Fibroblast of skin of left biceps (primary cell): ENCODE results near the gene PRKCD.

Experiments used
- DNase-seq, 2 experiments: peaks; one replicate each; pipeline ENCODE4 v3.0.0-alpha.2; 2013; ENCODE audit warnings: low read depth in 2 of 2

Gene PRKCD

DNA sequence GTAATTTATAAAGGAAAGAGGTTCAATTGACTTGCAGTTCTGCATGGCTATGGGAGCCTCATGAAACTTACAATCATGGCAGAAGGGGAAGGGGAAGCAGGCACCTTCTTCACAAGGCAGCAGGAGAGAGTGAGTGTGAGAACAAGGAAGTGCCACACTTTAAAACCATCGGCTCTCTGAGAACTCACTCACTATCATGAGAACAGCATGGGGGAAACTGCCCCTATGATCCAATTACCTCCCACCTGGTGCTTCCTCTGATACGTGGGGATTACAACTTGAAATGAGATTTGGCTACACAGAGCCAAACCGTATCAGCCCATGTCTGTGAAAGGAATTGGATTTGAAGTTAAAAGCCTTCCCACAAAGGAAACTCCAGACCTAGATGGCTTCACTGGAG is 55.7 kb downstream of the PRKCD start:
- no peak for DNase-seq

DNA sequence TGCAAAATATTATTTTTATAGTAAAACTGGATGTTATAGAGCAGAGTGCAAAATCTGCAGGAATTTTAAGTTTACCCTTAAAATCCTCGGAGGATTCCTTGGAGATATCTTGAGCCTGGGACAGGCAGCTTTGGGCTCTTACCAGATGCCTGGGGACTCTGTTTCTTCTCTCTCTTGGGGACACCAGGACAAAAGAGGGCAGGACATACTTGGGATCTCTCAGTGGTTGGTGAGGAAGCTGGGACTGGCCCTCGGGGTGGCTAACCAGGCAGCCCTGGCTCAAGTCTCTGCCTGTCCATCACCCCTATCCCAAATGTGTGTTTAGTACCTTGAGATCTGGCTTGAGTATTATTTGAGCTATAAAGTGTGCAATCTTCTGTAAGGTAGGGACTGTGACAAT is 56.2 kb downstream of the PRKCD start:
- no peak for DNase-seq

DNA sequence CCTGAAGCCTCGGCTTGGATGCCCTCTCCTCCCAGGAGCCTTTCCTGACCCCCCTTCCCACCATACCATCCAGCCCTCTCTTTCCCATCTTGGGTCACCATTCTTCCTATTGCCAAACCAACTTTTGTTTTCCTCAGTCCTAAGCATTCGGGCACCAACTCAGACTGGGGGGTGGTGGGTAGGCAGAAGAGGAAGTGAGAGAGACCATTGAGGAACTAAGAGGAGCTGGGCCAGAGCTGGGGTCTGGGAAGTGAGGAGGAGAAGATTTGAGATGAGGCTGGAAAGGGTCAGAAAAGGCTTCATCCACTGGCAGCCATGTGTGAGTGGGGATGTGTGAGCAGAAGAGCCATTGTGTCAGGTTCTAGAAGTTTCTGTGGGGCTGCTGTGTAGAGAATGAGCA is 57.1 kb downstream of the PRKCD start:
- DNase-seq, result no peak

DNA sequence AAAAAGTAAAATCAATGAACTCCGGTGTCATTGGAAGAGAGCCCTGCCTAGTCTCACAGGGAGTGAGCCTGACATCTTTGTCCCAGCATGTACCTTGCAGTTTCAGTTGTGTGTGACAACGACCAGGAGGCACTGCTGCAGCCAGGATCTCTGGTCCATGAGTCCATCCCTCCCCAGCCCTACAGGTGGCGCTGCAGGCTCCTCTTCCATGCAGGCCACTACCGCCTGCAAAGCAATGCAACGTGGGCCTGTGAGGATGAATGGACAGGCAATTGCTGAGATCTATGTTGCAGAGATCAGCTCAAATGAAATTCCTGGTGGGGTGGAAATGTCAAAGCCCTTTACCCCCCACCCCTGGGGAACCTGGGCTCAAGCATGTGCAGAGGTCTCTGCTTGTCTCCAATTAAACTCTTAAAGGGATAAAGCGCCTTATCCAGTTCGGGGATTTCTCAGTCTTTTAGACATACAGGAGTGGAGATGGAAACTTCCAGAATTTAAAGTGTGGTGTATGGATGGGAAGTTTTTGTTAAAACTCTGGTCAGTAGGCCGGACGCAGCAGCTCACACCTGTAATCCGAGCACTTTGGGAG is 59.0 kb downstream of the PRKCD start:
- DNase-seq, result peak; percentile 27 to 30

DNA sequence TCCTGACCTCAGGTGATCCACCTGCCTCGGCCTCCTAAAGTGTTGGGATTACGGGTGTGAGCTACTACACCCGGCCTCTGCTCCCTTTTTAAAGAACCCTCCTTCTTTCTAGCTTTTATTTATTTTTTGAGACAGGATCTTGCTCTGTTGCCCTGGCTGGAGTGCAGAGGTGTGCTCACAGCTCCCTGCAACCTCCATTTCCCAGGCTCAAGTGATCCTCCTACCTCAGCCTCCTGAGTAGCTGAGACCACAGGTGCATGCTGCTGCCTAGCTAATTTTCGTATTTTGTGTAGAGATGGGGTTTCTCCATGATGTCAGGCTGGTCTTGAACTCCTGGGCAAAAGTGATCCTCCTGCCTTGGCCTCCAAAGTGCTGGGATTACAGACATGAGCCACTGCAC is 60.3 kb downstream of the PRKCD start:
- no peak for DNase-seq

DNA sequence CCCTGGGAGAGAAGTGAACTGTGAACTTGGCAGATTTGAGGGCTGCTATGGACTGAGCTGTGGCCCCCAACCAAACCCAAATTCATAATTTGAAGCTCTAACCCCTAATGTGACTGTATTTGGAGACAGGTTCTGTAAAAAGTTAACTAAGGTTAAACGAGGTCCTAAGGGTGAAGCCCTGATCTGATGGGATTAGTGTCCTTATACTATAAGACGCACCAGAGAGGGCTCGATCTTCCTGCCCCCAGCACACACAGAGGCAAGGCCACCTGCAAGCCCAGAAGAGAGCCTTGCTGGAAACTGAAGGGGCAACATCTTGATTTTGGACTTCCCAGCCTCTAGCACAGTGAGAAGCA is 60.8 kb downstream of the PRKCD start:
- DNase-seq, result no peak

DNA sequence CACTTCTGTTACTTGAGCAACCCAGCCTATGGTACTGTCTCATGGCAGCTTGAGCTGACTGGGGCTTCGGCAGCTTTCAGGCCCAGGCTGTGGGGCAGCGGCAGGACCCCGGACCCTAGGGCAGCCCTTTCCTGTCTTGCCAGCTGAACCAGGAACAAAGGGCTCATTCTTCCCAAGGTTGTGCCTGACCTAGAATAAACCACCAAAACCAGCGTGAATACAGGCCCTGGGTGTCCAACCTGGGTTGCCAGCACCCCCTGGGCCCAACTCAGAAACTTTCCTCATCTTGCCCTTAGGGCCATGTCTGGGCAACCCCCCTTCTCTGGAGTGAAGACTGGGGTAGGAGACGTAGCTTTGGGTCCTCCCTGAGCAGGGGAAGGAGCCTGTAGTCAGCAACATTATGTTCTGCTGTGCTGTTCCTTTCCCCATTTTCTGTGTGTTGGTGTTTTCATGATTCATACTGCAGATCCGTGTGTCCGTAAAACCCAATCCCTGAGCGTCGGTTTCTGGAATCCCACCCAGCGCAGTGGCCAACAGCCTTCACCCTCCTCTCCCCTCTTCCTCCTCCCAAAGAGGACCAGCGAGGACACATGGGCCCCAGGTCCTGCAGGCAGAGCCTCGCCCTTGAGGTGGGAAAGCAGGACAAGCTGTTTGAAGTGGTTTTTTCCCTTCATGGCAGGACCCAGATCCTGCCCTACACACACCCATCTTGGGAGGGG is 61.3 kb downstream of the PRKCD start:
- no peak for DNase-seq

DNA sequence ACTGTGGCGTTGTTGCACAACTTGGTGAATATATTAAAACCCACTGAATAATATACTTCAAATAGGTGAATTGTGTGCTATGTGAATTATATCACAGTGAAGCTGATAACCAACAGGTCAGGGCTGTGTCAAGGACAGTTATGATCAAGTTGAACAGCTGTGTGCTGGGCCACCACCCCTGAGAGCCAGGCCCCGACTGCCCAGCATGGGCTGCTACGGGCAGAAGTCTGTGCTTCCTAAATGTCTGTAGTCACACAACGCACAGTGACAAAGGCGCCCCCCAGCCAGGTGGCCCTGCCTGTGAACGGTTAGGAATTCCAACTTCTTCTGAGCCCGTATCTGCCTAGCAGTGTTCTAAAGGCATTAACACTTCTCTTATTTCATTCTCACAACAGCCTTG is 62.0 kb downstream of the PRKCD start:
- DNase-seq, result no peak

DNA sequence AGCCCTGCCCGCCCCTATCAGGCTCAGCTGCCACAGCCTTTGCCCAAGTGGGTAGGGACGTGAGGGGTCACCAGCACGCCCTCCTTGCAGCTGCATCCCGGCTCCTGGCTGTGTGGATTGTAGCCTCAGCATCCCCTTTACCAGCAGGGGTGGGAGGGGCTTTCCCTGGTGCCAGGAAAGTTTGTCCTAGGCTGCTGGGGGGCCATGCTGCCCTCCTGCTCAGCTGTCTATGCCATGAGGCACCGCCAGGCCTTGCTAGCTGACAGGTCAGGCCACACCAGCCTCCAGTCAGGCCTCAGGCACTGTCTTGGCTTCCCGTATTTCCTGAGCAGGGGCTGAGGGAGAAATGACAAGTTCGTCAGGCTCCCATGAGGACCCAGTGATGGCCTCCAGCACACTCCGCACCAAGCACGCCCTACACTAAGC is 62.5 kb downstream of the PRKCD start:
- DNase-seq, result no peak

DNA sequence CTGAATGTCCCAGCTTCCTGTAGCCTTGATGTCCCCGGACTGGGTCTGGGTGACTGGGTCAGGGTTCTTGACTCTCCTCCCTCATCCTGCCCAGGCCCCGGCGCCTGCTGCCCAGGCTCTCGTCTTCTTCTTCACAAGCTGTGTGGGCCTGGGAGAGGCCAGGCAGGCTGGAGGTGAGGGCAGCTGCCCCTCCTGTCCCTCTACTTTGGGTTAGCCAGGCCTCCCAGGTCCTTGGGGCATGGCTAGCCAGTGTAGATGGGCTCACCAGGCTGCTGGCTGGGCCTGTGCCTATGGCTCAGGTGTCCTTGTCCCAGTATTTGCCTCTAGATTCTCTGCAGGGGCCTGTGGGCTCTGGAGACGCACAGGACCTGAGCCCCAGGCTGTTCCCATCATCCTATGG is 63.0 kb downstream of the PRKCD start:
- no peak for DNase-seq

DNA sequence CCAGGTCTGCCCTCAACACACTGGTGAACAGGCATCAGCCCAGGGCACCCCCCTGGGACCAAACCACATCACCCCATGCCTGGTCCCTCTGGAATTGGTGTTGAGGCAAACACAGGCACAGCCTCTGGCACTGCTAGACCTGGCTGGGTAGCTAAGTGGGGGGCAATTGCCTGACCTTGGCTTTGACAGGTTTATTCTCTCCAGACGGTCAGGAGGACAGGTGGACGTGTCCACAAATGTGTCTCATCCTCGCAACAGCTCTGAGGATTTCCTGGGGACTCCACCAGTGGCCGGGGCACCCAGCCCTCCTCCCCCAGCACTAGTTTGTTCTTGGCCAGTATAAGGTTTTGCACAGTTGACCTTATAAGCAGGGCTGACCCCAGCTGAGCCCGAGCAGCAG is 63.5 kb downstream of the PRKCD start:
- no peak for DNase-seq

DNA sequence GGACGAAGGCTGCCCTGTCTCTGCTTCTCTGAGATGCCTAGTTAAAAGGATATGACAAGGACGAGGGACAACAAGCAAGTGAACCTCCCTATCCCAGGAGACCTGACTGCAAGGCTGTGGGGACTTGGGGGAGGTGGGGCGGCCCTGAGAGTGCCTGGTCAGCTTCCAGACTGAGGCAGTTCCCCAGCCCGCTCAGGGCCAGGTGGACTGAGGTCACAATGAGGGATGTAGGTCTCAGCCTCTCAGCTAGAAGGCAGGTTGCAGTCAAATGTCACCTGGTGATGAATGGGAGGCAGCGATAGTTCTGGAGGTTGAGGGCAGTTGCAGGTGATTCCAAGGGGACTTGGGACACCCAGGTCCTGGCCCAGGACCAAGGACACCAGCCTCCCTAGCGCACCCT is 64.2 kb downstream of the PRKCD start:
- no peak for DNase-seq

DNA sequence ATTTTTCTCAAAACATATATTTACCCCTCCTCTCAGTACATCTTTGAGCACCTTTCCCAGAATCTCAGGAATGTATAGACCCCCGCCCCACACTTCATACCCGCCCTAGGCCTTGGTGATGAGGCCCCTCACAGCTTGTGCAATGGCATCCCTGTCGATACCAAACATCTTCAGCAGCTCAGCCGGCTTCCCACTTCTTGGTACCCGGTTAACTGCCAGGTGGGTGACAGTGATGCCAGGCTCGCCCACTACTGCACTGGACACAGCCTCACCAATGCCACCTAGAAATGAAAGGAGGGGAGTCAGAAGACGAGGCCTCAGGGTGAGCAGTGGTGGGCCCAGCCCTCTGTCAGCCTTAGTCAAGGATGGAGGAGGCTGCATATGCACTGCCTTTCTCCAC is 64.6 kb downstream of the PRKCD start:
- no peak for DNase-seq

DNA sequence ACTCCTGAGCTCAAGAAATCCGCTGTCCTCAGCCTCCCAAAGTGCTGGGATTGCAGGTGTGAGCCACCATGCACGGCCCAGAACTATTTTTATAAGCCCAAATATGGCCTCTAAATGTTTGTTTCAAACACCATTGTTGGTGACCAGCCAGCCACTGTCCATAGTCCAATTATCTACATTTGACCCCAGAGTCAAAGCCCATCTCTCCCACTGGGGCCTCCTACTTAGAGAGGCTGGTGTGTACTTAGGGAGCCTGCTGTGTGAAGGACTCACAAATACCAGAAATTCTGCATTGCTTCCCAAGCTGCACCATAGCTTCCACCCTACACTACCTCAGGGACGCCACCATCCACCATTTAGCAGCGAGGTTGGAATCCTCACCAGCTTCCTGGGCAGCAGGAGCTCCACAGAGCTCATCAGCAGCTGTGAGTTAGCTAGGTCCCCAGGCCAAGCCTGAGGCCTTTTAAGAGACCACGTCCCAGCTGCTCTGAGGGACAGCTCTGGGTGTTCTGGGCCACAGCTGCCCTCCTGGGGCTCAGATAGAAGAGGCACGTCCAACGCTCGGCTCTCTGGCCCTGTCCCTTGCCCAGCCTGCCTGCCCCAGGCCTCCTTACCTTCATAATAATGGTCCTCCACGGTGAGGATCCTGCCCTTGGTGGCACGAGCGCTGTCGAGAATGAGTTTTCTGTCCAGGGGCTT is 65.3 kb downstream of the PRKCD start:
- DNase-seq, result no peak

DNA sequence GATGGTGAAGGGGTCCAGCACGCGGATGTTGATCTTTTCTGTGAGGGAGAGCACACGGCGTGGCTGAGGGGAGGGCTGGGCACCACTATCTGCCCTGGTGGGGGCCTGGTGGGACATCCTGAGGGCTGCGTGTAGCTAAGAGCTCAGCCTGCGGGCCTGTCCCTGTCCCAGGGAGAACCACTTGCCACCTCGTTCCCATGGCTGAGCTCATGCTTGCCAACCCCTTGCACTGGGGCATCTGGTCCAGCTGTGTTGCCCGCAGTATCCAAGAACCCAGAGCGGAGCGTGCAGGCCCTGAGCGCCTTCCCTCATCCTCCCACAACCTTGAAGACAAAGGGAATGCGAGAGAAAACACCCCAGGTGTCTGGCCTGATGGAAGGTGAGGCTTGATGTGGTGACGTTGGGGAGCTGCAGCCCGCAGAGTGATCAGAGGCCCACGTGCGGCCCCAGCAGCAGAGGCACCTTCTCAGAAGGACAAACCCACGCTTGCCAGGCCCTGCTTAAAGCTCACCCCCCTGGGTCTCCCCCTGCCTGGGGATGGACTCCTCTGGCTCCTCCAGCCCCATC is 65.9 kb downstream of the PRKCD start:
- no peak for DNase-seq

DNA sequence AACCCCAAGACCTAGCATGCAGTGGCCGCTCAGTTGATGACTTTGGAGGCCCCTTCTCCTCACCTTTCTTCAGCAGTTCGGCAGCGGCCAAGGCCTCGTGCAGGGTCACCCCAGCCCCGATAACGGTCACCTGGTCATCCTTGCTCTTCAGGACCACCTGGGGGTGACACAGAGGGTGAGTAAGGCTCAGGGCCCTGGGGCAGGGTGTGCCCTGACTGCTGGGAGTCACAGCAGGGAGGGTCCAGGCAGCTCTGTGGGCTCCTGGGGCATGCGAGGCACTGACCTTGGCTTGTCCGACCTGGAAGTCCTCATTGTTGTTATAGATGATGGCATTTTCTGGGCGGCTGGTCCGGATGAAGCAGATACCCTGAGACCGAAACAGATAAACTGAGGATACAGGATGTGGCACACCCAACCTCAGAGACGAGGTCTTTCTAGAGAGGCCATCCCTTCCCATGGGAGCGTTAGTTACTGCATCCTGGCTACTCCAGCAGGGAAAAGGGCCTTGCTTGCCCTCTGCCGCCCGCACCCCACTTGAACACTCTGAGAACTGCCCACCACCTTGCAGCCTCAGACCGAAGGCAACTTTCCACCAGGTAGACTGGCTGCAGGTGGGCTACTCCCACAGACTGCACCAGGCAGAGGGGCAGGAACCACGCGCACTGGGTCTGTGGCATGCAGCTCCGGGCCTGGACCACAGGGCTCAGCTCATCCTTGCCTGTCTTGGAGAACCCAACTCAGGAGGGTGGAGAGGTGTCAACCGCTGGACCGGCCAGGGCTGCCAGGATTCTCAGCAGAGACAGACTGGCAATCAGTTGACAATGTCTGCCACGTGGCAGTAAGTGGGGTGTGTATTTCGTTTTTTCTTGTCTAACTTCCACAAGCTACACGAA is 67.2 kb downstream of the PRKCD start:
- DNase-seq, result no peak

DNA sequence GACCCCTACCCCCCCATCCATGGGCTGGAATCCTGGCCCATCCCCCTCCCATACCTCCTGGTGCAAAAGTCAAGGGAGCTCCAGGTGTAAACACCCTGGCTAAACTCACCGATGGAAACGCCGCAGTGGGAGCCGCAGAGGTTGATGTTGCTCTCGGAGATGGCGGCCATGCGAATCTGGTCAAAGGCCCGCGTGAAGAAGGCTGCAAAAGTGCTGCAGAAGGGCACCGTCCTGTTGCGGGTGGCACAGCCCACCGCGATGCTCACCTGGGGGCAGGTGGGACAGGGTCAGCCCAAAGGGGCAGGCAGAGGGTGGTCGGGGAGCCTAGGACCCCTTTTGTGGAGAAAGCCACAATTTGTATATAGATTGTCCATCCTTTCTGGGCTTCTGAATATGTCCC is 68.2 kb downstream of the PRKCD start:
- no peak for DNase-seq

DNA sequence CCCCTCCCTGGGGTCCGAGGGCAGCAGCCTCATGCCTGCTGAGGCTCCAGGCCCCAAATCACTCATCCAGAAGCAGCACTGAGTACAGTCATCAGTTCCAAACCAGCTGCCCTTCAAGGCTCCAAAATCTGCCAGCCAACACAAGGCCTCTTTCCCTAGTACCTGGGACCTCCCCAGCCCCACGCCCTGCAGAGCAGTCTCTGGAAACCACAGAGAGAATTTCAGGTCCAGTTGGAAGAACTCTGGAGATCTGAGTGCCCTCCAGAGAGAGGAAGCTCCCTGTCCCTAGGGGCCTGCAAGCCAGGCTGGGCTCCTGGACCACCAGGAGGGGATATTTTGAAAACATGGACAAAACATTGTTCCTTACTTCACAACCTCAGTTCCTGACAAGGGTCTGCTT is 68.6 kb downstream of the PRKCD start:
- no peak for DNase-seq

DNA sequence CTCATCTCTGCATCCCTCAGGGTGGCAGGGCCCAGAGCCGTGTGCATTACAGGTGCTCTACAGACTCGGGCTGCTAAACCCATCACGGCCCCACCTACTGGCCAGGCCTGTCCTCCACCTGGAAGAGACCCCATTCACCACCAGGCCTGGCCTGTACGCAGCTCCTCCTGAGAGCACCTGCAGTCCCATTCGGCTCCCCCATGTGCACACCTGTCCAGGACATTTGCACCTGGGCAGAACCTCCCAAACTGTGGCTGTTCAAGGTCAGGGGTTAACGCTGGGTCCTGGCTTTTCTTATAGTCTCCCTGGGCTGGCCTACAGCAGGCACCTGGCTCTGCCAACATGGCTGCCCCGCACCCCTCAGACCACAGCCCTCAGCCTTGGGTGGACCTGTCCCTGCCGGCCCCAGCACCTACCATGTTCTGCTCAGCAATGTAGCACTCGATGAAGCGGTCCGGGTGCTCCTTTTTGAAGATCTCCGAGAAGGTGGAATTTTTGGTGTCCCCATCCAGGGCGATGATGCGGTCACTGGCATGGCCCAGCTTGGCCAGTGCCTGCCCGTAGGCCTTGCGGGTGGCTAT is 69.1 kb downstream of the PRKCD start:
- DNase-seq, result no peak

DNA sequence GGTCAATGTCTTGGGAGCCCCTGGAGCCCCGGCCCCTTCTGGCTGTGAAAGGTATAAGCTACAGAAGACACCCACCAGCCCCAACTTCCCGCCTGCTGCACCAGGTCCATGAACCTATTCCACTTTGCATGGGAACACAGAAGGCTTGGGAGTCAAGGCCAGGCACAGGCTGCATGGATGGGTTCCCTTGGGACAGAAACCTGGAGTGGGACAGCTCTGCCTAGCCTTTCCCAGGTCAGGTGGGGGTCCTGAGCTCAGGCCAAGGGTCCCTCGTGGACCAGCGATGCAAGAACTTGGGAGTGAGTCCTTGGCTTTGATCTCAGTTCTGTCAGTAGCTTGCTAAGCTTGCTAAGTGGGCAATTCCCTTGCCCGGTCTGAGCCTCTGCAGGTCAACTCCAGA is 69.8 kb downstream of the PRKCD start:
- DNase-seq, result no peak
